ENCODE measurements around the gene MEX3A. TPM values are rescaled to one million over a fixed set of nuclear protein-coding genes. Genes with fewer than 3 reads are reported as not detected.

MEX3A gene
- total and polyA plus RNA-seq, 2 of the 8 experiments (the other 6 are each of a cell fraction or from before 2014, with no cell fraction given) = 34.1 to 52.4 TPM

GRCh38 chr1:156074661-156075060, 7.6 kb downstream of the MEX3A start:
- H3K9ac ChIP-seq (replicated peaks in 1 of 4; ENCODE audit: extremely low read depth in 1 of 4, low read depth in 3 of 4, low read length in 3 of 4) = peak overlapping the region in 2 of 4 experiments; percentile 21 to 39; a peak in 2 of 7 replicates
- ChIA-PET CTCF (ENCODE audit: partially characterized antibody) (interaction anchor here (0.7 to 2.5 kb wide), 11 partner anchors 10 to 99 kb away, joined by 3 to 33 read pairs (median 4); partner anchors contain the start of gene UBQLN4), POLR2A (ENCODE audit: partially characterized antibody) (interaction anchor here (0.6 to 9.7 kb wide), 13 partner anchors 8 to 107 kb away, joined by 3 to 88 read pairs (median 6); partner anchors contain the start of genes ARHGEF2, LAMTOR2, LMNA and MEX3A)
- no peak for FAIRE-seq
- DNase-seq (ENCODE audit: low read depth in 1 of 2, low spot score in 2 of 2) = no peak
- 29% methylated on average over 8 of the region's 8 CpGs; no CpG with 5 or more reads in 1 of the 2 experiments for WGBS, 2 experiments (ENCODE audit: extremely low coverage in 1 of 2, insufficient coverage in 1 of 2, insufficient read length in 1 of 2, insufficient replicate concordance in 2 of 2, low coverage in 1 of 2, low lambda C conversion rate in 2 of 2, missing lambda C conversion rate in 1 of 2)
- peak overlapping the region; percentile 36 for H4K91ac ChIP-seq (replicated peaks; ENCODE audit: insufficient read length, low read length)
- no peak overlapping the region for H3K27ac ChIP-seq (ENCODE audit: low read depth, low read length)
- H3K23me2 ChIP-seq (ENCODE audit: low read depth, low read length) = peaks cover 8% of the 10 kb centered on the region
- no peak overlapping the region for H4K8ac ChIP-seq (ENCODE audit: extremely low read depth, insufficient read depth, low read length)
- no peaks in the 10 kb centered on the region for H3K27me3 ChIP-seq (replicated peaks in 1 of 4; ENCODE audit: control insufficient read depth in 3 of 4, extremely low read depth in 1 of 4, insufficient read depth in 3 of 4, low read length in 3 of 4)
- no peak overlapping the region for H3K23ac ChIP-seq (ENCODE audit: insufficient read length)
- peaks cover 9 to 31% of the 10 kb centered on the region in 2 experiments for H4K20me1 ChIP-seq (replicated peaks in 1 of 2; ENCODE audit: control insufficient read depth in 1 of 2, insufficient read depth in 2 of 2, low read length in 2 of 2)
- 0 out of 2 replicates have a peak overlapping the region, but pooled peaks have one; percentile 88 for H2BK15ac ChIP-seq (ENCODE audit: low read length)
- H3K56ac ChIP-seq (replicated peaks; ENCODE audit: insufficient read length, low read depth, low read length) = no peak overlapping the region
- no peak overlapping the region for H2AK5ac ChIP-seq (ENCODE audit: low read depth, low read length)
- H2BK5ac ChIP-seq (ENCODE audit: low read depth, low read length) = peak overlapping the region; percentile 54; the same call in 1 of the 2 replicates
- no peaks in the 10 kb centered on the region for H3K9me3 ChIP-seq (ENCODE audit: insufficient read depth in 2 of 2, low read depth in 1 of 2, low read length in 1 of 2)
- peak overlapping the region; percentile 66; the same call in 1 of the 2 replicates for H3K18ac ChIP-seq (ENCODE audit: extremely low read depth, low read length)
- H2BK20ac ChIP-seq (ENCODE audit: low read length) = 0 out of 2 replicates have a peak overlapping the region, but pooled peaks have one; percentile 3
- H3K4me1 ChIP-seq (replicated peaks in 1 of 4; ENCODE audit: control insufficient read depth in 3 of 4, insufficient read depth in 4 of 4, low read length in 3 of 4) = peaks cover 24 to 62% (median 48%) of the 10 kb centered on the region in 4 experiments
- H3K4ac ChIP-seq (replicated peaks; ENCODE audit: insufficient read length, low read depth, low read length) = peak overlapping the region; percentile 38
- H2BK120ac ChIP-seq (replicated peaks; ENCODE audit: low read depth, low read length) = no peak overlapping the region
- no peak overlapping the region for H3K14ac ChIP-seq (ENCODE audit: insufficient read length)
- no peak overlapping the region for H2AFZ ChIP-seq (ENCODE audit: low read length)
- H3K79me1 ChIP-seq (ENCODE audit: low read depth, low read length) = peaks cover 18% of the 10 kb centered on the region
- peaks cover 12 to 43% of the 10 kb centered on the region in 2 experiments for H3K79me2 ChIP-seq (ENCODE audit: control insufficient read depth in 1 of 2, insufficient read depth in 2 of 2, low read length in 2 of 2)
- 0 out of 2 replicates have a peak overlapping the region, but pooled peaks have one; percentile 19 for H2BK12ac ChIP-seq (ENCODE audit: low read depth, low read length)
- peaks cover 4 to 33% (median 10%) of the 10 kb centered on the region in 4 experiments; a peak in 7 of 8 replicates for H3K36me3 ChIP-seq (ENCODE audit: control insufficient read depth in 2 of 4, insufficient read depth in 4 of 4, low read length in 3 of 4)
- H4K5ac ChIP-seq (ENCODE audit: insufficient read length, low read depth, low read length) = peak overlapping the region; percentile 33
- peak overlapping the region in 1 of 4 experiments; percentile 18; a peak in 2 of 8 replicates for H3K4me3 ChIP-seq (ENCODE audit: extremely low read depth in 1 of 4, insufficient read depth in 2 of 4, low read depth in 3 of 4, low read length in 4 of 4)
- H3K4me2 ChIP-seq (ENCODE audit: insufficient read depth in 1 of 2, low read depth in 2 of 2, low read length in 2 of 2) = peak overlapping the region; percentile 44 to 79

Data from H1 (cell line).